A204.1 (cell line): ENCODE data around the gene N4BP2.

Experiments
- FAIRE-seq: peaks from 2 replicates; lab custom pipeline; 2012; peaks lifted over from hg19 to GRCh38; lab: Jason Lieb, UNC

Gene N4BP2

DNA sequence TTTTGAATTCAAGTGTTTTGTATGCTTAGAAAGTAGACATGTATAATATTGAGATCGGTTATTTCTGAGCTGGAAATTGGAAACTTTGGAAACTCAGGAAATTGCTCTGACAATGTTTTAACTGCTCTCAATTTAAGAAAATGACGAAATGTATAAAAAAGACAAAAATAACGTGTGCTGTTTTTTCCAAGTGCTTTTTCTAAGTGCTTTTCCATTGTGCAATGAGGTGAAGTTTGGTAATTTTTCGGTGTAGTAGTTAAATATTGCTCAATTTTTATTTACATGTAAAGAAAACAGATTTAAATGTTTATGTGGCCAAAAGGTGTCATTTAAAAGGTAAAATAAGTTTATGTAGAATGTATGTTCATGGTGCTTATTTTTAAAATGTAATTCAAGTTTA lies 100.8 kb downstream of the N4BP2 start:
- FAIRE-seq, result no peak

DNA sequence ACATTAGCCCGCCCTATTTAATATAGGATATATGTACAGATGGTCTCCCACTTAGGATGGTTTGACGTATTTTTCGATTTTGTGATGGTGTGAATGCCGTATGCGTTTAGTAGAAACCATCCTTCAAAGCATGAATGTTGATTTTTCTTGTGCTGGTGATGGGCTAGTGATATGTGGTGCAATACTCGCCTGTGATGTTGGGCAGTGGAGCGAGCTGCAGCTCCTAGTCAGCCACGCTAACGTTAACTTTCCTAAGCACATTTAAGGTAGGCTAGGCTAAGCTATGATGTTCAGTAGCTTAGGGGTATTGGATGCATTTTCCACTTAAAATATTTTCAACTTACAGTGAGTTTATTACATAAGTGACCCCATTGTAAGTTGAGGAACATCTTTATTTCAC lies 103.6 kb downstream of the N4BP2 start:
- FAIRE-seq, result no peak

DNA sequence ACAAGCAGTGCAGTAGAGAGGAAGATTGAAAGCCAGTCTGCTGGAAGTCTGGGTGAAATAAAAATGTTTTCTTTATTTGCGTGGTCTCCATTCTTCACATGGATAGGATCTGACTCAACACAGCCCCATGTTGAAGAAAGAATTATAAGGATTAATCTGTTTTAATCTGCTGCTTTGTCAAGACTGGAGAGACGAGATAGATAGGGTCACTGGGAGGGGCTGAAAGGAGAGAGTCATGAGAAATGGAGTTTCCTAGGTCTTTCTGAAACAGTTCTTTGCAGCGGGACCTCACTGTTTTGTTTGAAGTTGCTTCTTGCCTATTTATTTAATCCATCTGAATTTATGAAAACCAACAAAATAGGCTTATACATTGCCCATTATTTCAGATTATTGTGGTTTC lies 107.8 kb downstream of the N4BP2 start:
- no peak for FAIRE-seq

DNA sequence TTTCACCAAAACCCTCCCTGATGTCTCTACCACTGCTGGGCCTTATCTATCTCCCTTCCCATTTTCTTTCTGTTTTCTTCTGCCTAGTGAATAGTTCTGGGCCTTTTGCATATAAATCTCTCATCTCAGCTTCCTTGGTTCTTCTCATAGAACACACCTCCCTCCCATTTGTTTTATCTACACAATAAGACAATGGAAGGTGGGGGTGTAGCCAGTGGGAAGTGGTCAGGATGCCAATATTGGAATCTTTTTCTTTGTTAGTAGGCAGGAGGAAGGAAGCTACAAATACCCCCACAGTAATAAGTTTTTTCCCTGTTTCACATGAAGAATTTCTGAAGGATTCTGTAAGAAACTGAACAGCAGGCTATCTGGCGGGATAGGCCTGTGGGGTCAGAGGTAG lies 109.3 kb downstream of the N4BP2 start:
- no peak for FAIRE-seq

DNA sequence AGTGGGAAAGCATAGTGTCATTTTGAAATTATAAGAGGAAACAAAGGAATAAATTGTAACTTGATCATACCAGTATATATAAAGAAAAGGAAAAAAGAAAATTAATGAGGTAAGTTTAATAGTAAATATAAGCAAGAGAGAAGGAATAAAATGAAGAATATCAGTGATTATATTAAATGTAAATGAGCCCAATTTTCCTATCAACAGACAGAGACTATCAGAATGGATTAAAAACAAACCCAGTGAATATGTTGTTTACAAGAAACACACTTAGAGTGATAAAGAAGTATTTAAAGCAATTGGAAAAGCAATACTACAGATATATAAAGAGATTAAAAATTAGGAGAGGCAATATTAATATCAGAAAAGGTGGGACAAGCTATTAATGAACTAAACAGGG lies 111.4 kb downstream of the N4BP2 start:
- no peak for FAIRE-seq

DNA sequence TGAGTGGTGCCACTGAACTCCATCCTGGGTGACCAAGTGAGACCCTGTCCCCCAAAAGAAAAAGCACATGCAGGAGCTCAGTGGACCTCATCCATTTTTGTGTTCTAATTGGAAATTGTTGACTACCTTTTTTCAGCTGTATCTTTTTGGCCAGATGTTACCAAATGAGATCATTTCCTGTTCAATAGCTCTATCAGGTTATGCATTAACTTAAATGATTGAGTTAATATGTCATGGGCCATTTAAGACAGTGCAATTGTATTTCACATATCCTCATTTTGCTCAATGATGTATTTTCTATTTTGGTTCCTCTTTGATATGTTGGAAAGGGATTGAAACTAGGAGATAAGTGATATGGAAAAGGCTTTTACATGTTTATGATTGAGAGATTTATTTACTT lies 113.9 kb downstream of the N4BP2 start:
- no peak for FAIRE-seq

DNA sequence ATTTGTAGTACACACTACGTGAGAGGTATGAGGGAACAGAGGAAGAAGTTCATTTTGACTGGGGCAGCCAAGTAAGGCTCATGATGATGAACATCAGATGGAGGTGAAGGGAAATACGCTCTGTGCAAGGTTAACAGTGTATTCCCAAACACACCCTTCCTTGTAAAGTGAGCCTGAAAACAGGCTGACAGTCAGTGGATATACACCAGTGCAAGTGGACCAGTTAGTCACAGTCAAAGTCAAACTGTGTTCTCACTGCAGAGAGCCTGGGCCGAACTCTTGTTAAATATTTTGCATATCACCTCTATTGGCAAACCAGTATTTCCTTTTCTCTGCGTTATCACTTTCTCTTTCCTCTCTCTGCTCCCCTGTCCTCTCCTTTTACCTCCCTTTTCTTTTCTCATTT lies 116.8 kb downstream of the N4BP2 start:
- no peak for FAIRE-seq

DNA sequence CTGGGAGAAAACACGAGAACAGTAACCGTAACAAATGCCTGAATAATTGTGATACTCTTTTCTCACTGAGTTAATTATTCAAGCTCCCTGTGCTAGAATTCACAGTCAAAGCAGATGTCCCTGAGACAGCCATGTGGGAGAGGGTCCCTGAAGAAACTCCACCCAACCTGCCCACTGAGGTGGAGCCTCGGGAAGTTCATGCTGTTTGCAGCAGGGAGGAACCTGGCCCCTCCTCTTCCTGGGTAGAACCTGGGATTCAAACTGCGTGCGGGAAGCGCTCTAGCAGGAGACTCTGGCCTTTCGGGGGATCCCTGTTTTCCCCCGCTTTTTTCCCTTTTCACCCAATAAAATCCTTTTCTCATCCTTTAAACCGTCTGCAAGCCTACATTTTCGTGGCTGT lies 120.0 kb downstream of the N4BP2 start:
- FAIRE-seq, result no peak

DNA sequence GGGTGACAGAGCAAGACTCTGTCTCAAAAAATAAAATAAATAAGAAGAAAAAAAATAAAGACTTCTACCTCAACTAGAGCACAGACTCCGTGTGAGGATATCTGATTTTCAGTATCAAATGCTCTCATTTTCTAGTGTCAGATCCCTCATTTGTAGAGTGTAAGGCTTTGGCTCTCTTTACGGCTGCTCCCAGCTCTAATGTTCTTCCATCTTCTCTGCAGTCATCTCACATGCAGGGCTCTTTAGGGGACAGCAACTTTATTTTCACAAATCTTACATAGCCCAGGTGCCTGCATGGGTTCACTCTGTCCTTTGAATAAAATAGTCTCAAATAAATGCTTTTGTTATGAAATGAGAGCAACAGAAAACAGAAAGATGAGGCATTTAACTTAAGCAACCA lies 120.9 kb downstream of the N4BP2 start:
- no peak for FAIRE-seq

DNA sequence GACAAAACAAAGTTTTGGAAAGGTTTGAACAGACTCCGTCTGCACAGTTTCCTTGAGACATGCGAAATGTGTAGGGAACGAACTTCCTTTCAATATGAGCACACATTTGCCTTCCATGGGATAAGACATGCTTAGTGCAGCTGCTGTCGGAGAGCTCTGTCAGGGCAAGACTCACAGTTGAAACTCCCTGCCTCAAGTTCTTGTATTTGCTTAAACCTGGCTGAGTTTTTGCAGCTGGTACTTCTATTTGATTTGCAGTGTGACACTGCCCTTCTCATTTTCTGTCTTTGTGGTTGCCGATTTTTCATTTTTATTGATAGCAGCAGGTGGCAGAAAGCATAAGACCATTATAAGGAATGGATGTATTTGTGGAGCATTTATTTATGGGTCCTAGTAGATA lies 122.0 kb downstream of the N4BP2 start:
- FAIRE-seq, result no peak

DNA sequence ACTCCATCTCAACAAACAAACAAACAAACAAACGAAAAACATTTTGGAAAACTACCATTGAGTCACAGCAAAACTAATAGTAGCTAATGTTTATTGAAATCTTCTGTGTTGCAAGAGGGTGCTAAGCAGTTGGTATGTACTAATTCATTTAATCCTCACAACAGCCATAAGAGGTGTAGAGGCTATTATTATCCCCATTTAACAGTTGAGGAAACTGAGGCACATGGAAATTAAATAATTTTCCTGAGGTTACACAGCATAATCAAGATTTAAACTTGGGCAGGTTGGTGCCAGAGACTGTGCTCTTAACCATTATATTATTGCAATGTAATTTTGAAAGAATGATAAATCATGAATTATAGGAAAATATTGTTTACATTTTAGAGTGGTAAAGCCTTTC lies 122.7 kb downstream of the N4BP2 start:
- no peak for FAIRE-seq

DNA sequence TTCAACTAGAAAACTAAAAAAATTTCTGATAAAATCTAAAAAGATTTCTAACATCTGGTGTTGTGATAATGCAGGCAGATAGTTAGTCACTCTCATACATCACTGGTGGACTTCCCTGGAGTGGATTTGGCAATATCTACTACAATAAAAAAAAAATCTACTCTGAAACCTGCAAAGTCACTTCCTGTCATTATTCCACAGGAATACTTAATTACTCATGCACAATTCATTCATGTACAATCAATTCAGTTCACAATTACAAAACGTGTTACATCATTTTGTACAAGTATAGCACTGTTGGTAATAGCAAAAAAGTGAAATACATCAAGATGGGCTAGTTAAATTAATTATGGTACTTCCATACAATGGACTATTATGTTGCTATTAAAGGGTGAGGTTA lies 123.7 kb downstream of the N4BP2 start:
- FAIRE-seq, result no peak

DNA sequence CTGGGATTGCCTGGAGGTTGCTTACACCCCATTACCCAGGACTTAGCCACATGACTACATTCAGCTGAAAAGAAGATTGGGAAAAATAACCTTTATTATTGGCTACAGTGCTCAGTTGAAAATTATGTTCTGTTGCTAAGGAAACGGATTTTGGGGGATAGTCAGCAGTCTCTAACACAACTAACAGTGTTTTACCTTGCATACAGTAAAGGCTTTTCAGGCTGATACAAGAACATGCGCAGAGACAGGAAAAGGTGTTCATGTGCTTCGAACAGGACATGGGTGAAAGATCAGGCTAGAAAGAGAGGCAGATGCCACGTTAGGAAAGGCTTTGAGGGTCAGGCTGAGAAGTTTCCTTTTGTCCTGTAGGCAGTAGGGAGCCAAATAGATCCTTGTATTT lies 125.4 kb downstream of the N4BP2 start:
- FAIRE-seq, result no peak

DNA sequence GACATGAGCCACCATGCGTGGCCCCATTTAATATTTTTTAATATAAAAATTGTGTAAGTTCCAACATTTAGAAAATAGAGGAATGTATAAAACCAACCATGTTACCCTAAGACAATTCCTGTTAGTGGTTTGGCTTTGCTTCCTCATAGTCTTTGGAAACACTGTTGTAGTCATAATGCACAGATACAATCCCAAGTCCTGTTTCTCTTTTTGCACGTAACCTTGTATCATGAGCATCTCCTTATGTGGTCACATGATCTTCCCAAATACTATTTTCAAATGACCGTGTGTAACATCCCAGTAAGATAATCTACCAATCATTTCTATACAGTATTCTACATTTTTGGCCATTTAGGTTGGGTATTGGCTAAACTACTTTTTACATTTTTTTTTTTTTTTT lies 126.3 kb downstream of the N4BP2 start:
- no peak for FAIRE-seq

DNA sequence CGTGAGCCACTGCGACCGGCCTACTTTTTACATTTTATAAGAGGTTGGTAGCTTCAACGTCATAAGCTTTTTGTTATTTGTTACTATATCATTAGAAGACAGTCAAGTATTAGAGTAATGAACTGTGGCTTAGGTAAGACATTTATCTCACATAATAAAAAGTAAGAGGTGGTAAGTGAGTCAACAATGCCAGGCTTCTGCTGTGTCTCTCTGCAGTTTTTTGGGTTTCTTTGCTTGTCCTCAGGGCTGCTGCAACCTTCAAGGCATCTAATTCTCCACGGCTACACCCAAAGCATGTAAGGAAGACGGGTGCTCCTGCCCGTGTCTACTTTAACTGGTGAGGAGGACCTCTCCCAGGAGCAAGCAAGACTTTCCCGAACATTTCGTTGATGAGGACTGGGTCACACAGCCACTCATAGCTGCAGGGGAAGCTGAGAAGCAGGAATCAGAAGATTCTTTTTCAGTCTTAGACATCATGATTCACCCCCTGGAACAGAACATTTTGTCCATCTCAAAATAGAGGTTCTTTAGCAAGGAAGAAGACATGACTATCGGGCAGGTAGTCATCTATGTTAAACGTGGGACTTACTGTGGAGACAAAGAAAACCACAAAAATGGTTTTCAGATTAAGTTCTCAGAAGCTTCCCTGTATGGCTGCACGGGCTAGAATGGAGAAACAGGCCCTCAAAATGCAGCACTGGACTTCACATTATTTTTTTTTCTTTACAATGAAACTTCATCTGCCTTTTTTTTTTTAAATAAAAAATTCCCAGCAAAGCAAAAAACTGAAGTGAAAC lies 127.2 kb downstream of the N4BP2 start:
- FAIRE-seq, result no peak

DNA sequence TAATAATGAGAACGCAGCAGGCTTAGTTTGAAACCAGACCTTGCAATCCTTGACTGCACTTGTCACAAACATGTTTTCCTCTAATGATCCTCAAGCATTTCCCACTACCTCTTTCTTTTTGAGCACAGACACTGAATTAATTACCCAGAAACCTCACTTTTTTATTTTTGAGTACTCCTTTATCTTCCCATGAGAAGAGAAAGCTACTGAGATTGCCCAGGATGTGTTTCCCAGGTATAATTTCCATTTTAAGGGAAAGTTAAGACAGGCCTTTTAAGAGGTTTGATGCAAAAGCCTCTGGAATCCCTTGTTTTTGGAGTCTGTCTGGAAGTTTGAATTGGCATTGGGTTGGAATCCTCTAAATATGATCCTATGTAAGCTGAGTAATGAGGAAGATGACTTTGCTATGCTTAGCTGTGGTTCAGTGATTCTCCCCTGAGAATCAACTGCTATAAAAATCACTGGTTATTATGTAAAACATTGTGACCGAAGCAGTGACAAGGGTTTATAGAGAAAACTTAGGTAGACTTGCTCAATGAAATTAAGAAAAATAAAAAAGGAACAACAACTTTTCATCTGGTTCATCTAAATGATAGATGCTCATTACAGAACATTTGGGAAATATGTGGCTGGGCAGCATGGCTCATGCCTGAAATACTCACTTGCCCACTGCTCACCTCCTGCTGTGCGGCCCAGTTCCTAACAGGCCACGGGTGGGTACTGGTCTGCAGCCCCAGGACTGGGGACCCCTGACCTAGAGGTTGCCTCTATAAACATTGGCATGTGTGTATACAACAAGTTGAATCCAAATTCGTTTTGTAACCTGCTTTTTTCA lies 129.4 kb downstream of the N4BP2 start:
- no peak for FAIRE-seq

DNA sequence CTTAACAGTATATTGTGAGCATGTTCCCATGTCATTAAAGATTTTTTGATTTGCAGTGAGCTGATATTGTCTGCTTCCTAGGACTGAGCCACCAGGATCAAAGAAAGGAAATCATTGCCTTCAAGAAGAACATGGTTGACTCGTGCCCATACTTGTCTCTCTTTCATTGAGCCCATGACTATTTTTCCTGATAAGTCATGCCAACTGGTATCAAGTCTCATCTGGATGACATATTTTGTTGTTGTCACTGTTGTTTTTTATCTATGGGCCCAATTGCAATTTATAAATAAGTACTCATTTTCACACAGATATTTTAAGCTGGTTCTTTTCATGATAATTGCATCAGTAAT lies 130.0 kb downstream of the N4BP2 start:
- FAIRE-seq, result no peak

DNA sequence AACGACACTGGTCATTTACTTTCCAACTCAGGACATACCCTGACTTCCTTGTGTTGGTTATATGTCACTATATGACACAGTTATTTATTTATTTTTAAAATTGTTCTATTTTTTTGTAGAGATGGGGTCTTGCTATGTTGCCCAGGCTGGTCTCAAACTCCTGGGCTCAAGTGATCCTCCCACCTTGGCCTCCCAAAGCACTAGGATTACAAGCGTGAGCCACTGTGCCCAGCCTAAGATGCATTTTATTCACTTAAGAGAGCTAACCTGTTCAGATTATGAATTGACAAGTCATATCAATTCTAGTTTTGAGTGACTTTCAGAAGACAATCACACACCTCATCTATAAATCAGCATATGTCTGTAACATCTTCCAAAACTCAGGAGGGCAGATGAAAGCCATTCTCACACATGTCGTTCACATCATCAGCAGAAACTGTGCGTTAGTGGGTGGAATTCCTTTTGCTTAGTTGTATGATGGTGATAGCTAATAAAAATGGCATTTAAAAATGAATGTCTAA lies 130.8 kb downstream of the N4BP2 start:
- no peak for FAIRE-seq

DNA sequence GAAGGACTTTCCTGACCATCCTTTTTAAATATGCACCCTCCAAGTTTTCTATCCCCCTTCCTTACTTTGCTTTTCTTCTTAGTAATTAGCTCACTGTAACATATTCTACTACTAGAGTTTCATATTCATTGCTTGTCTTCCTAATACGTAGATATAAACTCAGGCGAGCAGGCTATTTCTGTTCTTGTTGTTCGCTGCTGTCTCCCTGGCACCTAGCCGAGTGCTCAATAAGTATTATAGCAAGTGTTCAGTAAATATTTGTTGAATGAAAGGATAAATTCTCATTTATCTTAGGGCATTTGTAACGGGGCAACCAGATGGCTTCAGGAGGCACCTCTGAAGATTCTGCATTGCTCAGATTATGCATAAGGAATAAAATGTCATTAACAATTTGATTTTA lies 133.4 kb downstream of the N4BP2 start:
- FAIRE-seq, result no peak

DNA sequence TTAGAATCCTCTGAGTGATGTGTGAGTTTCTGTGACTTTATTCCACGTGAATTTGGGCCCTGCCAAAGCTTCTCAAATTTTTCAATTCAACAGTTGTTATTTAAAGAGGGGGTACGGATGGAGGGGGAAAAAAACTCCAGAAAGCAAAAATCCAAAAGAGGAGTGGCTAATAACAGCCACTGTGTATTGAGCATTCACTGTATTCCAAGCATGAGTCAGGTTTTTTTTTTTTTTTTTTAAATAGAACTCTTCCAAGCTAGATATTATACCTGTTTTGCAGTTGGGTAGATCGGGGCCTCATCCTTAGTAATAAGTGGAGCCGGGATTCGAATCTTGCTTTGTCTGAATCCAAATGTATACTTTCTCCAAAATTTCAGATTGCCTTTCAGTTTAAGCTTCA lies 133.8 kb downstream of the N4BP2 start:
- no peak for FAIRE-seq

DNA sequence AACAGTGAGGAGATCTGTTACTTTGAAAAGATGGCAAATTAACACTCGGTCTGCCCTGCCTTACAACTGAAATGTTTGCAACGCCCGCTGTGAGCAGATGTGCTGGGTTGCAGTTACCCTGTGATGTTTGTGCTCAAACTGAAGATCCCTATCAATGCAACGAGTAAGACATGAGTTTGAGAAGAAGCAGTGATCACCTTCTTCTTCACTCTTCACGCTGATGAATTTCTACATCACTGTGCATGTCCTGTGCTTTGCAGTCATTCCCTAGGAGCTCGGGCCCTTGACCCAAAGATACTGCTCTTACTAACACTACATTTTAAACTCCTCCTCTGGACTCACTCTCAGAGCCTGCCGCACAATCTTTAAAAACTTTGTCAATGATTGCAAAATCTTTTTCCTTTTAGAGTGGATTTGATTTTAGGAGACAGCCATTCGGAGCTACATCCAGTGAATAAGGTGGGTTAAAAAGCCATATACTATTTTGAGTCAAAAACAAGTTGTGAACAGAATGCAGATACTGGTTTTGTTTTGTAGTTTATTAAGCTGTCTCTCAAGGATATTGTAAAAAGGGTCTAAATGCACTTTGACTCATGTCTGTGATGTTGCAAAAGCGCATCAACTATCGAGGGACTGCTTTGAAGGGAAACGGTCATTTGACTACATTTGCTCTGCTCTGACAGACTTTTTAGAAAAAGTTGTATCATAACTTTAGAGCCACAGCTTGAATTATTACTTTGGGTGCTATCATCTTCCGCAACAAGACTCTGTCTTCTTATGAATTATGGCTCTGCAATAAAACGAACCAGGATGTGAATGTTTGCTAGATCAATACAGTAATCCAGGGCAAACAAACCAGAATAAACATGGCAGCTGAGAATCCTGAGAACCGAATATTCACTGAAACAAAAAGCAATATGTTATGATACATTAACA lies 134.5 kb downstream of the N4BP2 start:
- FAIRE-seq, result no peak
